HepG2 (cell line): ENCODE data around the gene PARN. TPM values are rescaled to one million over a fixed set of nuclear protein-coding genes. Genes with fewer than 3 reads are reported as not detected.

Experiments used
- HOXA5 ChIP-seq: sonication (generic); formaldehyde crosslinking; IDR thresholded peaks from 2 replicates; pipeline ENCODE4 v1.4.0; 2020; ENCODE audit warnings: missing genetic modification reagents
- KLF15 ChIP-seq: sonication (generic); formaldehyde crosslinking; IDR thresholded peaks from 2 replicates; pipeline ENCODE4 v1.8.1; 2023; ENCODE audit warnings: borderline replicate concordance, mild to moderate bottlenecking, inconsistent platforms, missing genetic modification reagents, mixed read lengths
- MIER2 ChIP-seq: IDR thresholded peaks from 2 replicates; pipeline ENCODE4 v1.6.1; 2016; ENCODE audit warnings: missing biosample characterization, missing genetic modification reagents
- NCOA1 ChIP-seq: sonication (generic); formaldehyde crosslinking; IDR thresholded peaks from 2 replicates; pipeline ENCODE4 v1.9.0; 2021; ENCODE audit warnings: missing genetic modification reagents
- NFATC3 ChIP-seq: sonication (generic); formaldehyde crosslinking; IDR thresholded peaks from 2 replicates; pipeline ENCODE4 v1.5.1; 2020; ENCODE audit warnings: mild to moderate bottlenecking, missing genetic modification reagents
- PAXIP1 ChIP-seq: sonication (generic); formaldehyde crosslinking; conservative IDR thresholded peaks from 2 replicates; pipeline ENCODE4 v1.4.0; 2020; ENCODE audit warnings: mild to moderate bottlenecking, missing genetic modification reagents, moderate library complexity
- REST ChIP-seq, 2 experiments: IDR thresholded peaks; 2 replicates each; pipeline ENCODE4 v1.6.1; 2011 to 2012; ENCODE audit warnings: low read length in 2 of 2, borderline replicate concordance in 1 of 2, low read depth in 1 of 2, mild to moderate bottlenecking in 1 of 2, moderate library complexity in 1 of 2
- REXO4 ChIP-seq: sonication (generic); formaldehyde crosslinking; IDR thresholded peaks from 2 replicates; pipeline ENCODE4 v1.8.0; 2022; ENCODE audit warnings: missing genetic modification reagents, mild to moderate bottlenecking, borderline replicate concordance
- SOX13 ChIP-seq, 3 experiments: fragments of 450-650 bp in 1 of 3; sonication (generic) in 1 of 3; formaldehyde crosslinking in 1 of 3; IDR thresholded peaks in 2 of 3; conservative IDR thresholded peaks in 1 of 3; 2 replicates each; pipeline versions ENCODE4 v1.5.0 to v1.6.1; 2016 to 2020; ENCODE audit warnings: antibody characterized with exemption in 1 of 3, mild to moderate bottlenecking in 1 of 3, missing compliant biosample characterization in 1 of 3, missing genetic modification reagents in 1 of 3, moderate library complexity in 1 of 3
- TCF12 ChIP-seq, 2 experiments: fragments of 450-650 bp in 1 of 2; sonication (generic) in 1 of 2; formaldehyde crosslinking in 1 of 2; IDR thresholded peaks; 2 replicates each; pipeline versions ENCODE4 v1.6.1 to v1.8.0; 2017 to 2022; ENCODE audit warnings: antibody characterized with exemption in 1 of 2, mild to moderate bottlenecking in 1 of 2, missing genetic modification reagents in 1 of 2, moderate library complexity in 1 of 2
- ZKSCAN5 ChIP-seq: sonication (generic); formaldehyde crosslinking; IDR thresholded peaks from 2 replicates; pipeline ENCODE4 v1.5.1; 2020; ENCODE audit warnings: mild to moderate bottlenecking, missing genetic modification reagents
- ZMYM4 ChIP-seq: sonication (generic); formaldehyde crosslinking; IDR thresholded peaks from 2 replicates; pipeline ENCODE4 v1.8.1; 2023; ENCODE audit warnings: mild to moderate bottlenecking, missing genetic modification reagents
- ZNF138 ChIP-seq: sonication (generic); formaldehyde crosslinking; IDR thresholded peaks from 2 replicates; pipeline ENCODE4 v1.5.0; 2020; ENCODE audit warnings: mild to moderate bottlenecking, low read depth, missing genetic modification reagents
- ZNF18 ChIP-seq: sonication (generic); formaldehyde crosslinking; IDR thresholded peaks from 2 replicates; pipeline ENCODE4 v1.8.0; 2022; ENCODE audit warnings: mild to moderate bottlenecking, missing genetic modification reagents; ENCODE audit not compliant: insufficient replicate concordance
- ZNF703 ChIP-seq: sonication (generic); formaldehyde crosslinking; IDR thresholded peaks from 2 replicates; pipeline ENCODE4 v1.5.1; 2020; ENCODE audit warnings: missing genetic modification reagents, mild to moderate bottlenecking, moderate library complexity, borderline replicate concordance
- ZNF776 ChIP-seq: sonication (generic); formaldehyde crosslinking; IDR thresholded peaks from 2 replicates; pipeline ENCODE4 v1.4.0; 2020; ENCODE audit warnings: mild to moderate bottlenecking, missing genetic modification reagents
- polyA plus RNA-seq, 8 experiments: library from polyadenylated mRNA; depleted of rRNA in 3 of 8; stranded (reverse) in 7 of 8; unstranded in 1 of 8; fragments of >200 nt; fragmentation: Illumina TruSeq in 4 of 8; extraction: Trizol in 4 of 8; gene quantifications; 2 replicates each; pipeline versions ENCODE4 v1.2.1 to v1.2.3, GENCODE V29; 2011 to 2016; ENCODE audit warnings: low read depth in 4 of 8, missing spikeins in 1 of 8, mixed read lengths in 1 of 8; ENCODE audit not compliant: insufficient read depth in 1 of 8
- total RNA-seq, 5 experiments: library from RNA; depleted of rRNA; stranded (reverse); fragments of >200 nt; fragmentation: Illumina TruSeq; extraction: Trizol; gene quantifications; 2 replicates each; pipeline ENCODE4 v1.2.3, GENCODE V29; 2016; ENCODE audit warnings: low read depth in 1 of 5
- TF ChIP-seq, protein P1 (sequence below): IDR thresholded peaks from 2 replicates; pipeline ENCODE4 v1.6.1; 2016; ENCODE audit warnings: low read depth, borderline replicate concordance

Gene PARN
- total and polyA plus RNA-seq, 2 of the 13 experiments (the other 11 are each of a cell fraction or from before 2014, with no cell fraction given), result 13.3 to 47.6 TPM

DNA sequence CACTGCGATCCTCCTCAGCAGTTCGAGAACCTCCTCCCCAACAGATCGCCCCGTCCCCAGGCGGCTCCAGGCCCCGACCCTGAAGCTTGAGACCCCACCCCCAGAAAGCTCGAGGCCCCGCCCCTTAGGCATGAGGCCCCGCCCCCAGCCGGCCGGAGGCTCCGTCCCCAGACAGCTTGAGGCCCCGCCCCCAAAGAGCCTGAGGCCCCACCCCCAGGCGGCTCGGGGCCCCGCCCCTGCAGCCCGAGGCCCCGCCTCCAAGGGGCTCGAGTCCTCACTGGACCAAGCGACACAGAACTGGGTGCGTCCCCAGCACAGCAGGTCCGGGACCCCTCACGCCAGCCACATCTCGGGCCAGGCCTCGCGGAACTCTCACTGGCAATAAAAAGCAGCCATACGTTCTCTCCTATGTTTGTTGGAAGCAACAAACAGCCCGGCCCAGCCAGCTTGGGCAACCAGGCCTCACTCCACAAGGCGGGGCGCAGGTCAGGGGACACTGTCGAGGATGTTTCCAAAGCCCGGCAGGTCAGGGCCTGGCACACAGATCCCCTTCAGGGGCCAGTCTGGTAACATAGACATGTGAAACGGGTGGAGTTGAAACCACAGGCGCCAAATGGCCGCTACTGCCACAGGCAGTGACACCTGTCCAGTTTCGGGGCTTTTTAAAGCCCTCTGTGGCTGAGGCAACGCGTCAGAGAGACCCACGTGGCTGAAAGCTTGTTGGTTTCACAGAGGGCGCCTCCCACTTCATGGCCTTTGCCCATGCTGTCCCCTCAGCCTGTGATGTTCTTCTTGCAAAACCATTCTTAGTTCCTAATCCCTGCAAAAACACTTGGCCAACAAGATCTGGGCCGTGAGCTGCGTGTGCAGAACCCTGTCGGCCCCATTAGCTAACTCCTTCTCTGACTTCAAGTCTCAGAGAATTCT lies 224.2 kb downstream of the PARN start (continued):
- TF ChIP-seq ZNF776 (CRISPR knock-in tag) (peak; percentile 92; the same call in 1 of the 2 replicates), NCOA1 (CRISPR knock-in tag) (peak; percentile 35; the same call in 1 of the 2 replicates), ZNF703 (CRISPR knock-in tag) (peak; percentile 62; the same call in 1 of the 2 replicates), KLF15 (CRISPR knock-in tag) (peak; percentile 41; the same call in 1 of the 2 replicates), ZKSCAN5 (CRISPR knock-in tag) (no peak), REST (IDR thresholded peaks at IDR 0.05; ENCODE audit: borderline replicate concordance in 1 of 2, low read depth in 1 of 2, low read length in 2 of 2) (peak in 1 of 2 experiments; percentile 43; a peak in 1 of 4 replicates), SOX13 (IDR thresholded peaks at IDR 0.05) (0 out of 2 replicates have a peak, but pooled peaks have one; percentile 3), SOX13 (CRISPR knock-in tag; conservative IDR thresholded peaks at IDR 0.05 in 1 of 2, IDR thresholded peaks at IDR 0.05 in 1 of 2) (no peak), REXO4 (CRISPR knock-in tag) (no peak), ZNF18 (CRISPR knock-in tag) (peak; percentile 93), TCF12 (IDR thresholded peaks at IDR 0.05) (no peak), TCF12 (CRISPR knock-in tag; IDR thresholded peaks at IDR 0.05) (0 out of 2 replicates have a peak, but pooled peaks have one; percentile 64), ZNF138 (CRISPR knock-in tag) (peak; percentile 77; the same call in 1 of the 2 replicates), MIER2 (CRISPR knock-in tag) (no peak; the same call in 1 of the 2 replicates), HOXA5 (CRISPR knock-in tag) (peak; percentile 87), ZMYM4 (CRISPR knock-in tag) (peak; percentile 84), PAXIP1 (peak; percentile 72), NFATC3 (CRISPR knock-in tag) (no peak)
- TF ChIP-seq, protein P1, sequence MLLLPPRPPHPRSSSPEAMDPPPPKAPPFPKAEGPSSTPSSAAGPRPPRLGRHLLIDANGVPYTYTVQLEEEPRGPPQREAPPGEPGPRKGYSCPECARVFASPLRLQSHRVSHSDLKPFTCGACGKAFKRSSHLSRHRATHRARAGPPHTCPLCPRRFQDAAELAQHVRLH (CRISPR knock-in tag), result peak; percentile 57; the same call in 1 of the 2 replicates
